GM12878 (cell line): Measurements from ENCODE around the gene SPRED2. TPM values are rescaled to one million over a fixed set of nuclear protein-coding genes. Genes with fewer than 3 reads are reported as not detected.

Experiments used
- ATAC-seq: fragments of 200-7000 bp; cut with Tn5 transposase; 3 replicates; pipeline ENCODE4 v1.9.1; 2020; ENCODE audit warnings: mild to moderate bottlenecking, moderate library complexity
- BruUV-seq: library from RNA; stranded (reverse); fragments of 400-500 nt; replicated peaks from 2 replicates; lab custom pipeline; 2021; lab: Mats Ljungman, UMichigan
- CTCF ChIA-PET: fragments of 300-600 bp; sonication (Branson Sonifier 250); formaldehyde crosslinking; extraction: SDS; loops from one replicate; lab custom pipeline; 2021; ENCODE audit warnings: inconsistent platforms; lab: Yijun Ruan, JAX
- POLR2A ChIA-PET: fragments of 350-600 bp; formaldehyde crosslinking; extraction: SDS; loops from one replicate; lab custom pipeline; 2021; ENCODE audit warnings: inconsistent platforms; lab: Charles Lee
- RAD21 ChIA-PET: fragments of 300-600 bp; sonication (Branson Sonifier 250); formaldehyde crosslinking; loops from one replicate; lab custom pipeline; 2023; ENCODE audit warnings: antibody characterized with exemption; ENCODE audit not compliant: unreplicated experiment; lab: Charles Lee
- SMC1A ChIA-PET: fragments of 300-600 bp; sonication (Branson Sonifier 250); formaldehyde crosslinking; loops from one replicate; lab custom pipeline; 2023; ENCODE audit not compliant: unreplicated experiment, uncharacterized antibody; lab: Charles Lee
- DNase-seq: peaks from one replicate; pipeline ENCODE4 v3.0.0-alpha.2; 2011; ENCODE audit warnings: low read depth, low spot score
- FAIRE-seq: peaks from 3 replicates; lab custom pipeline; 2011; peaks lifted over from hg19 to GRCh38; lab: Jason Lieb, UNC
- H2AFZ ChIP-seq: 2 replicates; pipeline ENCODE4 v1.6.0; 2011; ENCODE audit warnings: low read depth, low read length, control low read depth; ENCODE audit not compliant: control insufficient read depth
- H3K27ac ChIP-seq: 2 replicates; pipeline ENCODE4 v1.5.1; 2011; ENCODE audit warnings: control low read depth; ENCODE audit not compliant: control insufficient read depth, insufficient read depth
- H3K27me3 ChIP-seq, 2 experiments: replicated peaks in 1 of 2; 2 replicates each; pipeline versions ENCODE4 v1.6.0 to v1.6.1; 2011; ENCODE audit warnings: low read length in 1 of 2; ENCODE audit not compliant: control insufficient read depth in 2 of 2, insufficient read depth in 2 of 2
- H3K36me3 ChIP-seq, 2 experiments: 2 replicates each; pipeline ENCODE4 v1.5.1; 2011; ENCODE audit warnings: low read length in 1 of 2; ENCODE audit not compliant: control insufficient read depth in 2 of 2, insufficient read depth in 2 of 2
- H3K4me1 ChIP-seq: 2 replicates; pipeline ENCODE4 v1.6.1; 2011; ENCODE audit warnings: mild to moderate bottlenecking, low read length, moderate library complexity, mixed read lengths; ENCODE audit not compliant: control insufficient read depth, insufficient read depth
- H3K4me2 ChIP-seq: 2 replicates; pipeline ENCODE4 v1.6.0; 2011; ENCODE audit warnings: control low read depth; ENCODE audit not compliant: control insufficient read depth, insufficient read depth
- H3K4me3 ChIP-seq: fragments of 200-600 bp; sonication (generic); 2 replicates; pipeline ENCODE4 v1.5.1; 2016
- H3K79me2 ChIP-seq: 2 replicates; pipeline ENCODE4 v1.6.0; 2011; ENCODE audit warnings: low read length; ENCODE audit not compliant: control insufficient read depth, insufficient read depth
- H3K9ac ChIP-seq: 2 replicates; pipeline ENCODE4 v1.8.0; 2011; ENCODE audit warnings: low read length, control low read depth, mixed read lengths; ENCODE audit not compliant: control insufficient read depth, insufficient read depth
- H3K9me3 ChIP-seq: replicated peaks from 3 replicates; pipeline ENCODE4 v1.5.1; 2011; ENCODE audit warnings: mild to moderate bottlenecking, low read length; ENCODE audit not compliant: control insufficient read depth, insufficient read depth
- H4K20me1 ChIP-seq: 2 replicates; pipeline ENCODE4 v1.6.0; 2011; ENCODE audit not compliant: control insufficient read depth, insufficient read depth
- ASH2L ChIP-seq: fragments of 300-600, 200-600 bp; sonication (generic); IDR thresholded peaks from 2 replicates; pipeline ENCODE4 v1.6.1; 2017; ENCODE audit warnings: low read depth, mild to moderate bottlenecking, borderline replicate concordance
- BCL11A ChIP-seq: IDR thresholded peaks from 2 replicates; pipeline ENCODE4 v1.6.1; 2011; ENCODE audit warnings: low read depth, low read length
- ELK1 ChIP-seq: IDR thresholded peaks from 2 replicates; pipeline ENCODE4 v1.6.1; 2012; ENCODE audit warnings: low read depth, low read length, improper control_type of control experiment
- FOXK2 ChIP-seq: fragments of 450-650 bp; IDR thresholded peaks from 2 replicates; pipeline ENCODE4 v1.6.1; 2017; ENCODE audit warnings: mild to moderate bottlenecking, moderate library complexity
- HDAC6 ChIP-seq: fragments of 200-600 bp; sonication (generic); IDR thresholded peaks from one replicate; pipeline ENCODE4 v1.8.0; 2017; ENCODE audit warnings: antibody characterized with exemption; ENCODE audit not compliant: unreplicated experiment
- HDGF ChIP-seq: fragments of 450-650 bp; IDR thresholded peaks from 2 replicates; pipeline ENCODE4 v1.6.1; 2016; ENCODE audit warnings: antibody characterized with exemption
- KAT2A ChIP-seq: conservative IDR thresholded peaks from 2 replicates; pipeline ENCODE4 v1.6.1; 2011; ENCODE audit warnings: low read depth, low read length; ENCODE audit not compliant: control insufficient read depth
- ZBTB4 ChIP-seq: fragments of 450-650 bp; formaldehyde crosslinking; IDR thresholded peaks from 2 replicates; pipeline ENCODE4 v1.4.0; 2022; ENCODE audit warnings: mild to moderate bottlenecking, moderate library complexity
- ZZZ3 ChIP-seq: IDR thresholded peaks from 2 replicates; pipeline ENCODE4 v1.6.1; 2011; ENCODE audit warnings: low read depth; ENCODE audit not compliant: control insufficient read depth, insufficient read length
- WGBS: methylation state at CpG from one replicate; pipeline ENCODE4 v1.1.6; 2016; ENCODE audit warnings: low lambda C conversion rate; ENCODE audit not compliant: insufficient replicate concordance, insufficient coverage; ENCODE audit errors: missing lambda C conversion rate; 5-methylcytosine and 5-hydroxymethylcytosine counted together
- in situ Hi-C: fragments of 300-500 bp; cut with MboI; formaldehyde crosslinking; loops from 9 replicates; pipeline ENCODE4 v1.14.3; 2018; ENCODE audit warnings: mixed read lengths
- intact Hi-C: fragments of 100-400 bp; cut with micrococcal nuclease; formaldehyde crosslinking; loops from one replicate; pipeline ENCODE4 v1.14.2; 2022; ENCODE audit not compliant: unreplicated experiment
- polyA plus RNA-seq, 11 experiments: library from polyadenylated mRNA; depleted of rRNA in 4 of 11; unstranded in 6 of 11; stranded (reverse) in 5 of 11; fragments of >200 nt; fragmentation: Nextera tagmentation in 4 of 11; fragmentation: Illumina TruSeq in 1 of 11; extraction: Ambion mirVana in 4 of 11; extraction: Trizol in 1 of 11; gene quantifications; 1 replicate in 1 of 11; 2 replicates in 10 of 11; pipeline versions ENCODE4 v1.2.1 to v1.2.3, GENCODE V29; 2011 to 2016; ENCODE audit warnings: inconsistent platforms in 2 of 11, missing spikeins in 2 of 11, low read depth in 1 of 11
- total RNA-seq, 4 experiments: library from RNA; depleted of rRNA in 3 of 4; stranded (reverse); fragments of >200 nt in 3 of 4; fragmentation: Illumina TruSeq in 1 of 4; extraction: Trizol in 1 of 4; gene quantifications; 2 replicates each; pipeline versions ENCODE4 v1.2.1 to v1.2.3, GENCODE V29; 2013 to 2021
- TF ChIP-seq, protein P1 (sequence below): fragments of 450-650 bp; formaldehyde crosslinking; IDR thresholded peaks from 2 replicates; pipeline ENCODE4 v1.5.0; 2022; ENCODE audit warnings: mild to moderate bottlenecking, missing genetic modification characterization

The SPRED2 gene
- total and polyA plus RNA-seq, 10 of the 15 experiments (the other 5 are each of a cell fraction or from before 2014, with no cell fraction given), result 3.0 to 23.9 (median 9.7) TPM

GRCh38 chr2:65331336-65332025 lies 100.9 kb downstream of the SPRED2 start (continued):
- TF ChIP-seq ZBTB4 (CRISPR knock-in tag) (no peak), BCL11A (no peak)

- H4K20me1 ChIP-seq, result no peaks in the 10 kb centered on the region
- SMC1A ChIA-PET, result interaction anchor here (0.9 to 1.6 kb wide), 2 partner anchors 10 to 66 kb away, joined by 3 read pairs; no protein-coding TSS in a partner anchor
- peaks cover 2% of the 10 kb centered on the region in 2 experiments; a peak in 2 of 4 replicates for H3K36me3 ChIP-seq
- no peaks in the 10 kb centered on the region for H3K27me3 ChIP-seq
- H2AFZ ChIP-seq, result no peak overlapping the region
- RAD21 ChIA-PET, result no interaction called here
- WGBS, result 29% methylated on average over 5 of the region's 5 CpGs
- CTCF ChIA-PET, result interaction anchor here (1.6 kb wide), 1 partner anchor 21 kb away, joined by 4 read pairs; no protein-coding TSS in a partner anchor
- BruUV-seq, result no TSS peak
- no peak for ATAC-seq
- in situ Hi-C loops, result no loop called here
- no peak overlapping the region for H3K4me3 ChIP-seq
- POLR2A ChIA-PET, result no interaction called here
- intact Hi-C loops, result no loop called here
- no peak overlapping the region for H3K4me2 ChIP-seq
- DNase-seq, result no peak
- H3K9me3 ChIP-seq, result no peaks in the 10 kb centered on the region
- no peaks in the 10 kb centered on the region for H3K79me2 ChIP-seq
- no peak overlapping the region for H3K9ac ChIP-seq
- no peaks in the 10 kb centered on the region for H3K4me1 ChIP-seq
- no peak for FAIRE-seq
- H3K27ac ChIP-seq, result no peak overlapping the region
- no peak for TF ChIP-seq ZBTB4 (CRISPR knock-in tag)
- no peak for TF ChIP-seq HDGF
- TF ChIP-seq, protein P1, sequence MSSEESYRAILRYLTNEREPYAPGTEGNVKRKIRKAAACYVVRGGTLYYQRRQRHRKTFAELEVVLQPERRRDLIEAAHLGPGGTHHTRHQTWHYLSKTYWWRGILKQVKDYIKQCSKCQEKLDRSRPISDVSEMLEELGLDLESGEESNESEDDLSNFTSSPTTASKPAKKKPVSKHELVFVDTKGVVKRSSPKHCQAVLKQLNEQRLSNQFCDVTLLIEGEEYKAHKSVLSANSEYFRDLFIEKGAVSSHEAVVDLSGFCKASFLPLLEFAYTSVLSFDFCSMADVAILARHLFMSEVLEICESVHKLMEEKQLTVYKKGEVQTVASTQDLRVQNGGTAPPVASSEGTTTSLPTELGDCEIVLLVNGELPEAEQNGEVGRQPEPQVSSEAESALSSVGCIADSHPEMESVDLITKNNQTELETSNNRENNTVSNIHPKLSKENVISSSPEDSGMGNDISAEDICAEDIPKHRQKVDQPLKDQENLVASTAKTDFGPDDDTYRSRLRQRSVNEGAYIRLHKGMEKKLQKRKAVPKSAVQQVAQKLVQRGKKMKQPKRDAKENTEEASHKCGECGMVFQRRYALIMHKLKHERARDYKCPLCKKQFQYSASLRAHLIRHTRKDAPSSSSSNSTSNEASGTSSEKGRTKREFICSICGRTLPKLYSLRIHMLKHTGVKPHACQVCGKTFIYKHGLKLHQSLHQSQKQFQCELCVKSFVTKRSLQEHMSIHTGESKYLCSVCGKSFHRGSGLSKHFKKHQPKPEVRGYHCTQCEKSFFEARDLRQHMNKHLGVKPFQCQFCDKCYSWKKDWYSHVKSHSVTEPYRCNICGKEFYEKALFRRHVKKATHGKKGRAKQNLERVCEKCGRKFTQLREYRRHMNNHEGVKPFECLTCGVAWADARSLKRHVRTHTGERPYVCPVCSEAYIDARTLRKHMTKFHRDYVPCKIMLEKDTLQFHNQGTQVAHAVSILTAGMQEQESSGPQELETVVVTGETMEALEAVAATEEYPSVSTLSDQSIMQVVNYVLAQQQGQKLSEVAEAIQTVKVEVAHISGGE, result no peak
- no peak for TF ChIP-seq ZZZ3
- no peak for TF ChIP-seq ELK1
- TF ChIP-seq FOXK2, result no peak
- no peak for TF ChIP-seq KAT2A
- TF ChIP-seq ASH2L, result no peak
- TF ChIP-seq HDAC6, result no peak
Measured at GRCh38 chr2:65329525-65329924, 102.9 kb downstream of the SPRED2 start.
